Activated T-cell treated with anti-CD3 and anti-CD28 coated beads, Interleukin-2, amount 50 U/mL, for 72 hours (primary cell): ENCODE measurements around the gene FOXC2. TPM values are rescaled to one million over a fixed set of nuclear protein-coding genes. Genes with fewer than 3 reads are reported as not detected.
A peak's percentile ranks its signal among the peaks of the same experiment; 100 is the strongest.

Experiments used
- ATAC-seq, 2 donors: fragments of 150-1000 bp; cut with Tn5 transposase; replicated peaks in 1 of 2; 2 replicates each; pipeline ENCODE4 v1.10.0; 2021; ENCODE audit warnings: moderate library complexity in 2 of 2, mild to moderate bottlenecking in 1 of 2
- DNase-seq, 2 donors: peaks; one replicate each; pipeline ENCODE4 v3.0.0; 2021 to 2022; ENCODE audit warnings: mixed read lengths in 1 of 2
- H3K27ac Mint-ChIP-seq: one replicate; pipeline ENCODE4 v1.8.0; 2022; ENCODE audit warnings: mild to moderate bottlenecking, moderate library complexity, mixed read lengths
- H3K27me3 Mint-ChIP-seq: one replicate; pipeline ENCODE4 v1.8.0; 2022; ENCODE audit warnings: low read depth, mixed read lengths
- H3K36me3 Mint-ChIP-seq, 2 donors: one replicate each; pipeline ENCODE4 v1.8.0; 2022; ENCODE audit warnings: mixed read lengths in 2 of 2, mild to moderate bottlenecking in 1 of 2; ENCODE audit not compliant: insufficient read depth in 2 of 2
- H3K4me1 Mint-ChIP-seq: one replicate; pipeline ENCODE4 v1.8.0; 2022; ENCODE audit warnings: low read depth, mixed read lengths
- H3K4me3 Mint-ChIP-seq, 2 donors: one replicate each; pipeline ENCODE4 v1.8.0; 2022; ENCODE audit warnings: mild to moderate bottlenecking in 2 of 2, mixed read lengths in 2 of 2, moderate library complexity in 2 of 2
- H3K9me3 Mint-ChIP-seq, 2 donors: one replicate each; pipeline ENCODE4 v1.8.0; 2022; ENCODE audit warnings: mixed read lengths in 2 of 2
- total RNA-seq, 2 donors: library from RNA; stranded (reverse); gene quantifications; one replicate each; pipeline ENCODE4 v1.2.3, GENCODE V29; 2022

The FOXC2 gene
- total RNA-seq, 2 donors from 2014 or later, result not detected

- peak overlapping the region; percentile 77 to 82 for H3K4me3 Mint-ChIP-seq
- no peak overlapping the region for H3K27ac Mint-ChIP-seq
- ATAC-seq (peak; percentile 69 to 77), DNase-seq (peak; percentile 55 to 56)
- H3K4me1 Mint-ChIP-seq, result peaks cover 13% of the 10 kb centered on the region
- peaks cover 79% of the 10 kb centered on the region for H3K27me3 Mint-ChIP-seq
- H3K9me3 Mint-ChIP-seq, result no peaks in the 10 kb centered on the region
- H3K36me3 Mint-ChIP-seq, result no peaks in the 10 kb centered on the region
Measured at GRCh38 chr16:86575754-86576557, 9.3 kb downstream of the FOXC2 start.

DNA sequence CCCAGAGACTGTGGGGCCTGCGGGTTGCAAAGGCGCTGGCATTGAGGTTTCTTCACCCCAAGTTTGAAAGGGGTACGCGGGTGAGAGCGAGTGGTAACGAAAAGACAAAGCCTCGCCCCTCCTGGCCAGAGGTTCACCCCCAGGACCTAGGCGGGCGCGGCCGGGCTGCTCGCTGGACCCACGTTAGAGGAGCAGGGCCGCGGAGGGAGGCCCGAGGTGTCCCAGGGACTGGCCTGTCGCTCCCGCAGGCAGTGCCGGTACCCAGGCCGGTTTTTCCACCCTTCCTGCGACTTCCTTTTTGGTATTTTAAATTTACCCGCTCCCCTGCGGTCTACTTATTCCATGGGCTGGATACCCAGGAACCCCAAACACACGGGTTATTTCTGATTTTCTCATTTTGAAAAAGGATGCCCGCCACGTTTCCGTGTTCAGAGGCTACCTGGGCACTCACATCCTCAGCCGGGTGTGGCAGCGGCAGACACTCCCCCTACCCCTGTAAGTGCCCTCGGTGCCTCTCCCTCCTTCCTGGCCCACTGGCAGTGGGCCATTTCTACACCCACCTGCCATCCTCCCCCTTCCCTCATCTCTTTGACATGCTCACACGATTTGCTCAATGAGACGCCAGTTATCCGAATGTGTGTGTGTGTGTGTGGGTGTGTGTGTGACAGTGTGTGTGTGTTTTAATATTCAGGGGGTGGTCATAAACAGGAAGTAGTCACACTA is 10.1 kb downstream of the FOXC2 start:
- Mint-ChIP-seq H3K4me1 (peaks cover 13% of the 10 kb centered on the region), H3K27ac (no peak overlapping the region)
- no peak for ATAC-seq

GRCh38 chr16:86577314-86577971 is 10.8 kb downstream of the FOXC2 start:
- Mint-ChIP-seq H3K4me3 (peak overlapping the region in 1 of 2 donors; percentile 82), H3K27me3 (peaks cover 86% of the 10 kb centered on the region), H3K27ac (no peak overlapping the region)

More for the DNA sequence above, 10.1 kb downstream of the FOXC2 start:
- Mint-ChIP-seq H3K9me3 (no peaks in the 10 kb centered on the region), H3K4me3 (peak overlapping the region; percentile 77 to 82), H3K27me3 (peaks cover 83% of the 10 kb centered on the region), H3K36me3 (no peaks in the 10 kb centered on the region)
- no peak for DNase-seq

GRCh38 chr16:86578061-86578599 is 11.5 kb downstream of the FOXC2 start, which contains the start of gene FOXL1:
Gene FOXL1 (plus strand): TSS chr16:86578549. CDS start chr16:86578724, 175 bp downstream.
- H3K27me3 Mint-ChIP-seq, result peaks cover 79% of the 10 kb centered on the region

More at GRCh38 chr16:86577314-86577971, 10.8 kb downstream of the FOXC2 start:
- peaks cover 13% of the 10 kb centered on the region for H3K4me1 Mint-ChIP-seq
- DNase-seq, result no peak
- no peaks in the 10 kb centered on the region for H3K36me3 Mint-ChIP-seq
- no peak for ATAC-seq
- H3K9me3 Mint-ChIP-seq, result no peaks in the 10 kb centered on the region

GRCh38 chr16:86578611-86579267 is 12.1 kb downstream of the FOXC2 start:
- Mint-ChIP-seq H3K36me3 (no peaks in the 10 kb centered on the region), H3K27ac (no peak overlapping the region), H3K4me3 (peak overlapping the region; percentile 54 to 70), H3K4me1 (peaks cover 13% of the 10 kb centered on the region), H3K27me3 (peaks cover 73% of the 10 kb centered on the region), H3K9me3 (no peaks in the 10 kb centered on the region)
- DNase-seq (peak in 1 of 2 donors; percentile 9), ATAC-seq (peak; percentile 45 to 52)

More at GRCh38 chr16:86578061-86578599, 11.5 kb downstream of the FOXC2 start, which contains the start of gene FOXL1:
- no peaks in the 10 kb centered on the region for H3K9me3 Mint-ChIP-seq
- H3K27ac Mint-ChIP-seq, result no peak within 1 kb of the TSS
- H3K4me1 Mint-ChIP-seq, result peaks cover 13% of the 10 kb centered on the region
- peak within 1 kb of the TSS; percentile 70 to 82 for H3K4me3 Mint-ChIP-seq
- DNase-seq (no peak), ATAC-seq (no peak)
- no peaks in the 10 kb centered on the region for H3K36me3 Mint-ChIP-seq

DNA sequence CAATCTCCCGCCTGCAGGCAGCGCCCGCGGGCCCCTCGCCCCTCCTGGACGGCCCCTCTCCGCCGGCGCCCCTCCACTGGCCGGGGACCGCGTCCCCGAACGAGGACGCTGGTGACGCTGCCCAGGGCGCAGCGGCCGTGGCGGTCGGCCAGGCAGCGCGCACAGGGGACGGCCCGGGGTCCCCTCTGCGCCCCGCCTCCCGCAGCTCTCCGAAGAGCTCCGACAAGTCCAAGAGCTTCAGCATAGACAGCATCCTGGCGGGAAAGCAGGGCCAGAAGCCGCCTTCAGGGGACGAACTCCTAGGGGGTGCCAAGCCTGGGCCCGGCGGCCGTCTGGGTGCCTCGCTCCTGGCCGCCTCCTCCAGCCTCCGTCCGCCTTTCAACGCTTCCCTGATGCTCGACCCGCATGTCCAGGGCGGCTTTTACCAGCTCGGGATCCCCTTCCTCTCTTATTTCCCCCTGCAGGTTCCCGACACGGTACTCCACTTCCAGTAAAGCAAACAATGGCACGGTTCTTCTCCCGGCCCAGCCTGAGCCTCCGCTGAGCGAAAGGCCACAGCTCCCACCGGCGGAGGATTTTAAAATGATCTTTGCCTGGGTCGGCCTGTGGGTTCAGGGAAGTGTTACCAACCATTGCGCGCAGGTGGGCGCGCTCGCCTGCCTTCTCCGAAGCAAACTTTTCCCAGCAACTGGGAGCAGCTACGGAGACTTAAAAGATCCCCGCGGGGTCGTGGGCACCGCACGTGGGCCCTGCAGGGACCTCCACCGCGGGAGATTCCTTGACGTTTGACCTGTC is 12.8 kb downstream of the FOXC2 start:
- Mint-ChIP-seq H3K9me3 (no peaks in the 10 kb centered on the region), H3K27me3 (peaks cover 66% of the 10 kb centered on the region), H3K36me3 (no peaks in the 10 kb centered on the region), H3K27ac (no peak overlapping the region), H3K4me3 (peak overlapping the region in 1 of 2 donors; percentile 46), H3K4me1 (peaks cover 13% of the 10 kb centered on the region)
- DNase-seq (no peak), ATAC-seq (no peak)

- DNase-seq (no peak), ATAC-seq (no peak)
- Mint-ChIP-seq H3K27me3 (peaks cover 59% of the 10 kb centered on the region), H3K27ac (no peak overlapping the region), H3K36me3 (no peaks in the 10 kb centered on the region), H3K4me1 (peaks cover 13% of the 10 kb centered on the region), H3K9me3 (no peaks in the 10 kb centered on the region), H3K4me3 (peak overlapping the region in 1 of 2 donors; percentile 46)
Measured at GRCh38 chr16:86580063-86580790, 13.6 kb downstream of the FOXC2 start.

GRCh38 chr16:86580791-86581170 is 14.2 kb downstream of the FOXC2 start:
- DNase-seq, result no peak
- no peaks in the 10 kb centered on the region for H3K9me3 Mint-ChIP-seq
- peaks cover 13% of the 10 kb centered on the region for H3K4me1 Mint-ChIP-seq
- peaks cover 60% of the 10 kb centered on the region for H3K27me3 Mint-ChIP-seq
- no peaks in the 10 kb centered on the region for H3K36me3 Mint-ChIP-seq
- H3K4me3 Mint-ChIP-seq, result no peak overlapping the region
- no peak for ATAC-seq
- H3K27ac Mint-ChIP-seq, result no peak overlapping the region

- ATAC-seq (no peak), DNase-seq (no peak)
- H3K36me3 Mint-ChIP-seq, result no peaks in the 10 kb centered on the region
- H3K27ac Mint-ChIP-seq, result no peak overlapping the region
- H3K9me3 Mint-ChIP-seq, result no peaks in the 10 kb centered on the region
- peaks cover 8% of the 10 kb centered on the region for H3K4me1 Mint-ChIP-seq
- H3K4me3 Mint-ChIP-seq, result no peak overlapping the region
- H3K27me3 Mint-ChIP-seq, result peaks cover 54% of the 10 kb centered on the region
Measured at GRCh38 chr16:86581458-86581857, 14.8 kb downstream of the FOXC2 start.

DNA sequence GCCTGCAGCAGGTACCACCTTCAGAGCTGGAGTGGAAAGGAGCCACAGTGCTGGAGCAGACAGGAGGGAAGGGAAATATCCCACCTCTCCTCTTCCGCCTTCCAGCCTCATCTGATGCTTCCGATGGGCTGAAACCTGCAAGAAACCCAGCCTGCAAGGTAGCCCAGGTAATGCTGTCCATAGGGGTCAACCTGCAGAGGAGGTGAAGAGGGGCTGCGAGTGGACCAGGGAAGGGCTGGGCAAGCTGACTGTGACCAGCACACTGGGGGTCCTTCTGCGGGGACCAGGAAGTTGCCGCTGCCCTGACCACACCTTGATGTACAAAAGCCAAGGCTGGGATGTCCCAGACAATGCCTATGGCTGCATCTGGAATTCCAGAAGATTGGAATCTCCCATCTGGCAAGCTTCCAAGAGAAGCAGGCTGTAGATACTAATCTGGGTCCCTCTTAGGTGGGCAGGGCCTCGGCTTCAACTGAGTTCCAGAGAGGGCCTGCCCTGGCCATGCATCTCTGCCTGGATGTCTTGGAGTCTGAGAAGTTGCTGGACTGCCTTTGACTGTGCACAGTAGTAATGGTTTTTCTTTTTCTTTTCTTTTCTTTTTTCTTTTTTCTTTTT is 17.5 kb downstream of the FOXC2 start:
- Mint-ChIP-seq H3K9me3 (no peaks in the 10 kb centered on the region), H3K4me1 (no peaks in the 10 kb centered on the region)

More for the DNA sequence above, 17.5 kb downstream of the FOXC2 start:
- no peak for DNase-seq
- ATAC-seq, result no peak
- H3K4me3 Mint-ChIP-seq, result no peak overlapping the region
- peaks cover 33% of the 10 kb centered on the region for H3K27me3 Mint-ChIP-seq
- no peaks in the 10 kb centered on the region for H3K36me3 Mint-ChIP-seq
- H3K27ac Mint-ChIP-seq, result no peak overlapping the region
